Neural progenitor cell (in vitro differentiated cells): Measurements from ENCODE around the gene TUG1. TPM values are rescaled to one million over a fixed set of nuclear protein-coding genes. Genes with fewer than 3 reads are reported as not detected.

Experiments
- DNase-seq: peaks from one replicate; pipeline ENCODE4 v3.0.0-alpha.2; 2016; ENCODE audit warnings: low spot score
- H2AFZ ChIP-seq: fragments of 200-600 bp; sonication (generic); replicated peaks from 2 replicates; pipeline ENCODE4 v1.6.1; 2016; ENCODE audit warnings: antibody characterized with exemption
- H3F3A ChIP-seq: fragments of 200-600 bp; sonication (generic); 2 replicates; pipeline ENCODE4 v1.6.1; 2016; ENCODE audit warnings: antibody characterized with exemption, low read depth
- H3K27ac ChIP-seq: fragments of 200-600 bp; sonication (generic); 2 replicates; pipeline ENCODE4 v1.5.1; 2016; ENCODE audit warnings: mild to moderate bottlenecking
- H3K27me3 ChIP-seq: fragments of 200-600 bp; sonication (generic); 2 replicates; pipeline ENCODE4 v1.6.1; 2016; ENCODE audit warnings: mild to moderate bottlenecking, moderate library complexity
- H3K36me3 ChIP-seq: fragments of 200-600 bp; sonication (generic); 2 replicates; pipeline ENCODE4 v1.5.1; 2016
- H3K4me1 ChIP-seq: fragments of 200-600 bp; sonication (generic); 2 replicates; pipeline ENCODE4 v1.6.1; 2016; ENCODE audit warnings: mixed run types
- H3K4me2 ChIP-seq: fragments of 200-600 bp; sonication (generic); 2 replicates; pipeline ENCODE4 v1.6.1; 2016
- H3K4me3 ChIP-seq: fragments of 200-600 bp; sonication (generic); 2 replicates; pipeline ENCODE4 v1.5.1; 2016
- H3K79me2 ChIP-seq: fragments of 200-600 bp; sonication (generic); 2 replicates; pipeline ENCODE4 v1.6.1; 2016; ENCODE audit warnings: low read depth
- H3K9ac ChIP-seq: fragments of 200-600 bp; sonication (generic); 2 replicates; pipeline ENCODE4 v1.6.1; 2016
- H3K9me3 ChIP-seq: fragments of 200-600 bp; sonication (generic); 2 replicates; pipeline ENCODE4 v1.5.1; 2016; ENCODE audit warnings: low read depth
- H4K20me1 ChIP-seq: fragments of 200-600 bp; sonication (generic); 2 replicates; pipeline ENCODE4 v1.6.1; 2016; ENCODE audit warnings: low read depth
- H3K27ac Mint-ChIP-seq: 3 replicates; pipeline ENCODE4 v1.8.0; 2021; ENCODE audit warnings: mixed read lengths
- H3K27me3 Mint-ChIP-seq: 2 replicates; pipeline ENCODE4 v1.8.0; 2022; ENCODE audit warnings: low read depth, mild to moderate bottlenecking, inconsistent platforms, moderate library complexity, mixed read lengths; ENCODE audit not compliant: insufficient read depth
- H3K36me3 Mint-ChIP-seq: 3 replicates; pipeline ENCODE4 v1.8.0; 2021; ENCODE audit warnings: mixed read lengths
- H3K4me1 Mint-ChIP-seq: 3 replicates; pipeline ENCODE4 v1.8.0; 2021; ENCODE audit warnings: mixed read lengths
- H3K4me3 Mint-ChIP-seq: 3 replicates; pipeline ENCODE4 v1.8.0; 2021; ENCODE audit warnings: mild to moderate bottlenecking, moderate library complexity, mixed read lengths
- H3K9me3 Mint-ChIP-seq: 3 replicates; pipeline ENCODE4 v1.8.0; 2020; ENCODE audit warnings: mixed read lengths
- EZH2 ChIP-seq: fragments of 200-600 bp; sonication (generic); IDR thresholded peaks from 2 replicates; pipeline ENCODE4 v1.6.1; 2017; ENCODE audit warnings: antibody characterized with exemption, mild to moderate bottlenecking, moderate library complexity
- EZH2phosphoT487 ChIP-seq: fragments of 200-600 bp; sonication (generic); IDR thresholded peaks from 2 replicates; pipeline ENCODE4 v1.6.1; 2017; ENCODE audit warnings: antibody characterized with exemption
- total RNA-seq: library from RNA; depleted of rRNA; stranded (reverse); fragments of >200 nt; gene quantifications from 2 replicates; pipeline ENCODE4 v1.2.3, GENCODE V29; 2015; ENCODE audit warnings: low replicate concordance
- TF ChIP-seq, protein P1 (sequence below): fragments of 200-600 bp; sonication (generic); IDR thresholded peaks from 2 replicates; pipeline ENCODE4 v1.5.1; 2017; ENCODE audit warnings: antibody characterized with exemption, mild to moderate bottlenecking

TUG1 gene
- total RNA-seq, 1 donor from 2014 or later, result 136 TPM

DNA sequence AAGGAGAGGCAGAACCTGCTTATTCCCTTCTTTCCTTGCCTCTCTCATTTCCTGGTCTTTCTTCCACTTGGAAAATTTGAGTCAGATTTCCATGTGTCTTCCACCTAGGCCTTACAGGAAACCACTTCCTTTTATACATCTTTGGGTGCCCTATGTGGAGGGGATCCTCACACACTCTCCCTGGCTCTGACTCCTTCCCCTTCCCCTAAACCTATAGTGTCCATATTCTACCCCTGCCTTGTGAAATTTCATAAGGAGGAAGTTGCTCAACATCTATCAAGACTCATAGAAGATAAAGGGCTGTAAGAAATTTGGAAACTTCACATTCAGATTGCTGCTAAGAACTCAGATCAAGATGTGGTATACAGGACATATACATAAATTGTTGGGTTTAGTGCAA is 20.4 kb downstream of the TUG1 start:
- Mint-ChIP-seq H3K36me3 (peaks cover 40% of the 10 kb centered on the region), H3K27me3 (peaks cover 4% of the 10 kb centered on the region), H3K27ac (no peak overlapping the region), H3K4me3 (no peak overlapping the region), H3K4me1 (no peaks in the 10 kb centered on the region), H3K9me3 (peaks cover 73% of the 10 kb centered on the region)
- Histone ChIP-seq H4K20me1 (no peaks in the 10 kb centered on the region), H3K4me1 (no peaks in the 10 kb centered on the region), H3K9ac (no peak overlapping the region), H3K79me2 (no peaks in the 10 kb centered on the region), H3K9me3 (peaks cover 4% of the 10 kb centered on the region), H2AFZ (no peak overlapping the region), H3K4me2 (no peak overlapping the region), H3K27me3 (no peaks in the 10 kb centered on the region), H3K36me3 (no peaks in the 10 kb centered on the region), H3K4me3 (no peak overlapping the region), H3K27ac (no peak overlapping the region), H3F3A (no peaks in the 10 kb centered on the region)
- TF ChIP-seq, protein P1, sequence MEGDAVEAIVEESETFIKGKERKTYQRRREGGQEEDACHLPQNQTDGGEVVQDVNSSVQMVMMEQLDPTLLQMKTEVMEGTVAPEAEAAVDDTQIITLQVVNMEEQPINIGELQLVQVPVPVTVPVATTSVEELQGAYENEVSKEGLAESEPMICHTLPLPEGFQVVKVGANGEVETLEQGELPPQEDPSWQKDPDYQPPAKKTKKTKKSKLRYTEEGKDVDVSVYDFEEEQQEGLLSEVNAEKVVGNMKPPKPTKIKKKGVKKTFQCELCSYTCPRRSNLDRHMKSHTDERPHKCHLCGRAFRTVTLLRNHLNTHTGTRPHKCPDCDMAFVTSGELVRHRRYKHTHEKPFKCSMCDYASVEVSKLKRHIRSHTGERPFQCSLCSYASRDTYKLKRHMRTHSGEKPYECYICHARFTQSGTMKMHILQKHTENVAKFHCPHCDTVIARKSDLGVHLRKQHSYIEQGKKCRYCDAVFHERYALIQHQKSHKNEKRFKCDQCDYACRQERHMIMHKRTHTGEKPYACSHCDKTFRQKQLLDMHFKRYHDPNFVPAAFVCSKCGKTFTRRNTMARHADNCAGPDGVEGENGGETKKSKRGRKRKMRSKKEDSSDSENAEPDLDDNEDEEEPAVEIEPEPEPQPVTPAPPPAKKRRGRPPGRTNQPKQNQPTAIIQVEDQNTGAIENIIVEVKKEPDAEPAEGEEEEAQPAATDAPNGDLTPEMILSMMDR, result no peak
- TF ChIP-seq EZH2phosphoT487 (no peak), EZH2 (no peak)
- DNase-seq, result no peak

DNA sequence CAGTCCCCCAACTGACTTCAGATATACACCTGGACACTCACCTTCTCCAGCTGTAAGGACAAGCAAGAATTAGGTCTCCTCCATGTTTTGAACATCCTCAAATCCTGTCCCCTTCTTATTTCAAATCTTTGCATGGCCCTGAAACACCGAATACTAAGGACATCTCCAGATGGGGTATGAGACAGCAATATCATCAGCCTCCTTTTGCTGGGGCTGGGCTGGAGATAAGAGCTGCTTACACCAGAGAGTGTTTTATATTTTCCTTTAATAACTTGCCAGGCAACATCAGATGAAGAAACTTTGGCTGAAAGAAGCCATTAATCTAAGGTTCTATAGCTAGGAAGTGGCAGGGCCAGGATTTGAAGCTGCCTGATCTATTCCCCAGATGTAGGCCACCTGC is 21.6 kb downstream of the TUG1 start:
- H3K4me1 Mint-ChIP-seq, result no peaks in the 10 kb centered on the region
- no peaks in the 10 kb centered on the region for H3K79me2 ChIP-seq
- no peak overlapping the region for H3K27ac Mint-ChIP-seq
- DNase-seq, result no peak
- no peak overlapping the region for H3K4me3 ChIP-seq
- H3K4me1 ChIP-seq, result no peaks in the 10 kb centered on the region
- no peaks in the 10 kb centered on the region for H3K9me3 ChIP-seq
- peaks cover 76% of the 10 kb centered on the region for H3K9me3 Mint-ChIP-seq
- no peaks in the 10 kb centered on the region for H3F3A ChIP-seq
- H3K9ac ChIP-seq, result no peak overlapping the region
- TF ChIP-seq, protein P1, result no peak
- TF ChIP-seq EZH2, result no peak
- TF ChIP-seq EZH2phosphoT487, result no peak
- no peak overlapping the region for H2AFZ ChIP-seq
- no peak overlapping the region for H3K4me3 Mint-ChIP-seq
- no peak overlapping the region for H3K4me2 ChIP-seq
- H4K20me1 ChIP-seq, result no peaks in the 10 kb centered on the region
- no peak overlapping the region for H3K27ac ChIP-seq
- H3K36me3 ChIP-seq, result no peaks in the 10 kb centered on the region
- H3K27me3 ChIP-seq, result no peaks in the 10 kb centered on the region
- H3K27me3 Mint-ChIP-seq, result peaks cover 4% of the 10 kb centered on the region
- peaks cover 39% of the 10 kb centered on the region for H3K36me3 Mint-ChIP-seq

DNA sequence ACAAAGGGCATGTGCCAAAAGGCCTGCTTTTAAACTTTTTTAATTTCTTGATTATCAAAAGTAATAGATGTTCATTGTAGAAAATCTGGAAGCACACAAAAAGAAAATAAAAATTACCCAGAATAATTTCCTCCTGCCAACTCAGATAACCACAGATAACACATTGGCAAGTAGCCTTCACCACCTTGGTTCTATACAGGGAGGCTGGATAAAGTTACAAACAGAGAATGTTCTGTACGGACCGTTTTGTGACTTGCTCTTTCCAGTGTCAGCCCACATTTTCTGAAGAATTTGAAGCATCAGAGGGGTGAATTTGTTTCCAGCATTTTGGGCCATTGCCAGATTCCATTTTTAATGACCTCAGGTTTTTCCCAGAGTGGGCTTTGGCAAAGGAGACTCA is 23.5 kb downstream of the TUG1 start:
- no peaks in the 10 kb centered on the region for H3K36me3 ChIP-seq
- no peak overlapping the region for H2AFZ ChIP-seq
- H4K20me1 ChIP-seq, result no peaks in the 10 kb centered on the region
- Mint-ChIP-seq H3K36me3 (peaks cover 32% of the 10 kb centered on the region), H3K4me1 (no peaks in the 10 kb centered on the region), H3K4me3 (no peak overlapping the region), H3K27me3 (peaks cover 4% of the 10 kb centered on the region), H3K27ac (no peak overlapping the region), H3K9me3 (peaks cover 60% of the 10 kb centered on the region)
- H3K4me3 ChIP-seq, result no peak overlapping the region
- H3K9me3 ChIP-seq, result no peaks in the 10 kb centered on the region
- no peak overlapping the region for H3K27ac ChIP-seq
- no peaks in the 10 kb centered on the region for H3F3A ChIP-seq
- no peak overlapping the region for H3K4me2 ChIP-seq
- no peaks in the 10 kb centered on the region for H3K27me3 ChIP-seq
- no peak for TF ChIP-seq EZH2phosphoT487
- TF ChIP-seq, protein P1, result no peak
- no peak for TF ChIP-seq EZH2
- no peak for DNase-seq
- H3K4me1 ChIP-seq, result no peaks in the 10 kb centered on the region
- no peaks in the 10 kb centered on the region for H3K79me2 ChIP-seq
- no peak overlapping the region for H3K9ac ChIP-seq
